NCI-H2107 (cell line): ENCODE measurements around the gene PDE4D.

Experiments
- DNase-seq: peaks from one replicate; lab custom pipeline; 2025; lab: John Stamatoyannopoulos, UW

Gene PDE4D

GRCh38 chr5:59893429-59894227 lies at the start of gene PDE4D:
TSS of gene PDE4D (minus strand) at chr5:59893726.
- DNase-seq, result no peak

GRCh38 chr5:59937633-59938032 lies 44.1 kb upstream of the PDE4D start:
- no peak for DNase-seq

- no peak for DNase-seq
Observed at GRCh38 chr5:59923465-59923864, 29.9 kb upstream of the PDE4D start.

- no peak for DNase-seq
Observed at GRCh38 chr5:59922220-59922619, 28.7 kb upstream of the PDE4D start.

GRCh38 chr5:59921816-59922215 lies 28.3 kb upstream of the PDE4D start:
- no peak for DNase-seq

GRCh38 chr5:59919484-59919883 lies 26.0 kb upstream of the PDE4D start:
- no peak for DNase-seq

GRCh38 chr5:59917121-59917520 lies 23.6 kb upstream of the PDE4D start:
- no peak for DNase-seq

- DNase-seq, result no peak
Observed at GRCh38 chr5:59905188-59905587, 11.7 kb upstream of the PDE4D start.

- no peak for DNase-seq
Observed at GRCh38 chr5:59897075-59897474, 3.5 kb upstream of the PDE4D start.

- DNase-seq, result no peak
Observed at GRCh38 chr5:59891962-59892643, 1.4 kb downstream of the PDE4D start.

- DNase-seq, result no peak
Observed at GRCh38 chr5:59887274-59887673, 6.3 kb downstream of the PDE4D start.

- DNase-seq, result no peak
Observed at GRCh38 chr5:59874675-59875074, 18.9 kb downstream of the PDE4D start.

- DNase-seq, result no peak
Observed at GRCh38 chr5:59873113-59873512, 20.4 kb downstream of the PDE4D start.

GRCh38 chr5:59866661-59867060 lies 26.9 kb downstream of the PDE4D start:
- no peak for DNase-seq

- DNase-seq, result no peak
Observed at GRCh38 chr5:59864718-59865117, 28.8 kb downstream of the PDE4D start.

- DNase-seq, result no peak
Observed at GRCh38 chr5:59863777-59864176, 29.7 kb downstream of the PDE4D start.

- no peak for DNase-seq
Observed at GRCh38 chr5:59856358-59856757, 37.2 kb downstream of the PDE4D start.

- no peak for DNase-seq
Observed at GRCh38 chr5:59850766-59851165, 42.8 kb downstream of the PDE4D start.

- DNase-seq, result no peak
Observed at GRCh38 chr5:59847586-59847985, 45.9 kb downstream of the PDE4D start.

- DNase-seq, result no peak
Observed at GRCh38 chr5:59845730-59846129, 47.8 kb downstream of the PDE4D start.

GRCh38 chr5:59843511-59844213 lies 49.9 kb downstream of the PDE4D start:
- no peak for DNase-seq

- DNase-seq, result no peak
Observed at GRCh38 chr5:59842999-59843398, 50.5 kb downstream of the PDE4D start.

- DNase-seq, result no peak
Observed at GRCh38 chr5:59840200-59840601, 53.3 kb downstream of the PDE4D start.
